ENCODE measurements around the gene PLPP4.

The PLPP4 gene

DNA sequence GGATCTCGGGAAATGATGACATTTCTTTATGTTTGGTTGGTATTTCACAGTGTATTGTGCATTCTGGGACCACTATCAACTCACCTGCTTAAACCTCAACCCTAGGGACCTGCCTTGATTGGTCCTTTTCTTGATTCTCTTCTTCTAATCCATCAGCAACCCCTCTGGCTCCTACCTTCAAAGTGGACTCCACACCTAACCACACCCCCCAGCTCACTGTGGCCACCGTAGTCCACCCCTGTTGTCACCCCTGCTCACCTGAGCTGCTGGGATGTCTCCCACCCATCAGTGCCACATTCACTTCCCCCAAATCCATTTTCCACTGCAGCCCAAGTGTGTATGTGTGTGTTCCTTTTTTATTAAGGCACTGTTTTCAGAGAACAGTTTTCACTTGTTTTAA is 145.0 kb downstream of the PLPP4 start:
- TF ChIP-seq, protein P1, sequence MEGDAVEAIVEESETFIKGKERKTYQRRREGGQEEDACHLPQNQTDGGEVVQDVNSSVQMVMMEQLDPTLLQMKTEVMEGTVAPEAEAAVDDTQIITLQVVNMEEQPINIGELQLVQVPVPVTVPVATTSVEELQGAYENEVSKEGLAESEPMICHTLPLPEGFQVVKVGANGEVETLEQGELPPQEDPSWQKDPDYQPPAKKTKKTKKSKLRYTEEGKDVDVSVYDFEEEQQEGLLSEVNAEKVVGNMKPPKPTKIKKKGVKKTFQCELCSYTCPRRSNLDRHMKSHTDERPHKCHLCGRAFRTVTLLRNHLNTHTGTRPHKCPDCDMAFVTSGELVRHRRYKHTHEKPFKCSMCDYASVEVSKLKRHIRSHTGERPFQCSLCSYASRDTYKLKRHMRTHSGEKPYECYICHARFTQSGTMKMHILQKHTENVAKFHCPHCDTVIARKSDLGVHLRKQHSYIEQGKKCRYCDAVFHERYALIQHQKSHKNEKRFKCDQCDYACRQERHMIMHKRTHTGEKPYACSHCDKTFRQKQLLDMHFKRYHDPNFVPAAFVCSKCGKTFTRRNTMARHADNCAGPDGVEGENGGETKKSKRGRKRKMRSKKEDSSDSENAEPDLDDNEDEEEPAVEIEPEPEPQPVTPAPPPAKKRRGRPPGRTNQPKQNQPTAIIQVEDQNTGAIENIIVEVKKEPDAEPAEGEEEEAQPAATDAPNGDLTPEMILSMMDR (conservative IDR thresholded peaks at IDR 0.05; ENCODE audit: low read depth), result no peak
- no peak overlapping the region for H3K27ac ChIP-seq
- no peak for DNase-seq (ENCODE audit: low spot score)
- POLR2A ChIA-PET (ENCODE audit: low non-redundant PET), result no interaction called here
- CTCF ChIA-PET, result no interaction called here

DNA sequence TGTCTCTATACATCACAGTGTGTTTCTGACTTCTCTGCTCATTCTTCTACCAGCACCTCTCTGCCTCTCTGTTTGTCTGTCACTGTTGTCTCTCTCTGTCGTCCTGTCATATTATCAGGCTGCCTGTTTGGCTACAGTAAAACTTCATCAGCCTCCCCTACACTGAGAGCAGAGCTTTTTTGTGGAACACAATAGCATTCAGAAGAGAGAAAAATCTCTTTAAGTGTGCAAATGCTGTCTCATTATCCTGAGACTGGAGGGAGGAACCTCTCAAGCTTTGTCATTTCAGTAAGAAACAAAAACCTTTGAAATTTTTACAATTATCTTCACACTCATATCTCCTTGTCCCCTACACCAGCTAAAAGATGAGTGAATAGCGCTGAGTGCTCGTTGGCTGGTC is 148.4 kb downstream of the PLPP4 start:
- no peak for DNase-seq (ENCODE audit: low spot score)
- no peak overlapping the region for H3K27ac ChIP-seq
- POLR2A ChIA-PET (ENCODE audit: low non-redundant PET), result interaction anchor here (0.7 kb wide), 1 partner anchor 15 kb away, joined by 3 read pairs; no protein-coding TSS in a partner anchor
- CTCF ChIA-PET, result interaction anchor here (0.6 to 1.0 kb wide), 2 partner anchors 46 to 84 kb away, joined by 3 read pairs; no protein-coding TSS in a partner anchor
- TF ChIP-seq, protein P1 (conservative IDR thresholded peaks at IDR 0.05; ENCODE audit: low read depth), result no peak

DNA sequence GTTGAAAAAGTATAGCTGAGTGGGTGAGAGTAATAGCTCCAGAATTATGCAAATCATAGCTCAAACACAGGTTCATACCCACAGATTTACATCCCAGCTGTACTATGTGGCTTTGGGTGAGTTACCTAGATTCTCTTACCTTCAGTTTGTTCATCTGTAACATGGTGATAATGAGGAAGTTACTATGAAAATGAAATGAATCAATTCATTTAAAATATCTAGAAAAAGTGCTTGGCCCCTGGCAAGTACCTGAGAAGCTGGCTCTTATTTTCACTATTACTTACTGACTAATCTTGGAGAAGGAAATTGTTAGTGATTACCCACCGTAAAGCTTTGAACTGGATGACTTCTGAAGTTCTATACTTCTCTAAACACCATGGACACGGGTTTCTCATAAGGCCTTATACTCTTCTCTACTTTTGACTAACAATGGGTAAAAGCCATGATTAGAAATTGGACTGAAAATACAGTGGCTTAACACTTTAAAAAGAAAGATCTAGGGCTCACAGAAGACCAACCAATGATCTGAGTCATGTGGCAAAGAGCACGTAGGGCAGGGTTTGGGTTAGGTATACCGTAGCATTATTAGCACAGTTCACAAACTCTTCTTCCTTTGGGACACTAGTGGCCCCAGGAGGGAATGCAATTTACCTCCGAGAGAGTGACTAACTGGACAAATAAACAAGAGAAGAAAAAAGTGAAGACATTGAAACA is 149.2 kb downstream of the PLPP4 start:
- no peak for DNase-seq (ENCODE audit: low spot score)
- H3K27ac ChIP-seq, result no peak overlapping the region
- TF ChIP-seq, protein P1 (conservative IDR thresholded peaks at IDR 0.05; ENCODE audit: low read depth), result no peak
- CTCF ChIA-PET, result interaction anchor here (0.8 to 1.0 kb wide), 2 partner anchors 85 to 220 kb away, joined by 3 to 4 read pairs; no protein-coding TSS in a partner anchor
- POLR2A ChIA-PET (ENCODE audit: low non-redundant PET), result no interaction called here

DNA sequence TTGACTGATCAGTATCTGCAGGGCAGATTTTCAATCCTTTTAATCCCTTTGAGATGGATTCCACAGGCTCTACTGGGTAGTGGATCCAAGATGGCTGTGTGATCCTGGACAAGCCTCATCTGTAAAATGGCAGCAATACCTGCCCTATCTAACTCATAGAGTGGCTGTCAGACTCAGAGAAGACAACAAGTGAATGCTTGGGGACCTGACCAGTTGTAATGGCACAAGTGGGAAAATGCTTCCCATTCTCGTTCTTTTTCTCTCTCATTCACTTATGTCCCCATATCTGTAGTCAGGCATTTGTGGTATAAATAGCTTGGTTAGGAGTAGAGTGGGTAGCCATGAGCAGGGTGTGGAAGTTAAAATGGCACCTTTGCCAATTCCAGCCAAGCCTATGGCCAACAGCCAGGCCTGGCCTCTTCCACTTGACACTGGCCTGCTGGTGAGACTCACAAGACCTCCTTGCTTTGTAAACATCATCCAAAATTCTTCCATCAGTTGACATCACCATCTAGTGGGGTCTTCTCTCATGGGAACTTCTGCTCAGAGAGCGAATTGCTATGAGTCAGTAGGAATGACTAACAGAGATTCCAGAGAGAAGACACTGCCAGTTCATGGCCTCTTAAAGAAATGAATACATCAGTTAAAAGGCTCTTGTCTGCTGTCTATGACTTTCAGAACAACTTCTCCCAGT is 150.1 kb downstream of the PLPP4 start:
- TF ChIP-seq, protein P1 (conservative IDR thresholded peaks at IDR 0.05; ENCODE audit: low read depth), result no peak
- POLR2A ChIA-PET (ENCODE audit: low non-redundant PET), result no interaction called here
- H3K27ac ChIP-seq, result no peak overlapping the region
- CTCF ChIA-PET, result no interaction called here
- DNase-seq (ENCODE audit: low spot score), result peak; percentile 25

DNA sequence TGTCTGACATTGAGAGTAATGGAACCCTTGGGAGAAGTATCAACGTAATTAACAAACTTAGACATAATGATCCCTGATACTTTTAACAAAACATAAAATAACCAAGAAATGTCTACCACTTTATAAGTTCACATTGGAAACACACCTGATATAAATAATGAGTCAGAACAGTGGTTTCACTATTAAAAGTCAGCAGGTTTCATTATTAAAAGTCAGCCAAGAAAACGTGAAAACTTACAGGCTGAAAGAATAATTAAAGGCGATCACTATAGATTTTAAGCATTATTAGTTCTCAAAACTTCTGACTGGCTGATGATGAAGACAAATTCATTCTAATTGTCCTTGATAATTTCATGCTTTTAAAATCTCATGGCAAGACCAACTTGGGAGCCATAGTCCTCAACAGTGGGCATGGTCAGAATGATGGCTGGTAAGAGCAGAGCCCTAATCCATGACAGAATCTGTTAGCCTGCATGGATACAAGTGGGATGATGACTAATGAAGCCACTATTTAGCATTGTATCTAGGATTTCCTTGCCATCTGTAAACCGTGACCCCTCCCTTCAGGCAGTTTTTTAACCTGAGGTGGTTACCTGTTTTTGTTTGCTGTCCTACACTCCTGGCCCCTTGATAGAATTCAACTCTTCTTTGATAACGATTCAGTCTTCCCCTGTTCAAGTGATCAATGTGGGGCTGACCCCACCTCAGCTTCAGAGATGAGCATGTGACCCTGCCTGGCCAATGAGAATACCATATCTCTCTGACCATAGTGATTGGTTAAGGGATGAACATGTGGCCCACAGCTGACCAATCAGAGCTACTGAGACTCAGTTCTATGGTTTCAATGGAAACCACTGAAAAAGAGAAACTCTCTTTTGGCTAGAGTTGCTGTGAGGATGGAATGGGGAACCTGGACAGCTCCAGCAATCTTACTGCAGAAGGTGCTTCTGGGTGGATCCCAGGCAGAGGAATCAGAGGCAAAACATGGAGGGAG is 151.0 kb downstream of the PLPP4 start:
- TF ChIP-seq, protein P1 (conservative IDR thresholded peaks at IDR 0.05; ENCODE audit: low read depth), result no peak
- CTCF ChIA-PET, result interaction anchor here (1.0 kb wide), 1 partner anchor 51 kb away, joined by 3 read pairs; no protein-coding TSS in a partner anchor
- DNase-seq (ENCODE audit: low spot score), result no peak
- POLR2A ChIA-PET (ENCODE audit: low non-redundant PET), result no interaction called here
- no peak overlapping the region for H3K27ac ChIP-seq

DNA sequence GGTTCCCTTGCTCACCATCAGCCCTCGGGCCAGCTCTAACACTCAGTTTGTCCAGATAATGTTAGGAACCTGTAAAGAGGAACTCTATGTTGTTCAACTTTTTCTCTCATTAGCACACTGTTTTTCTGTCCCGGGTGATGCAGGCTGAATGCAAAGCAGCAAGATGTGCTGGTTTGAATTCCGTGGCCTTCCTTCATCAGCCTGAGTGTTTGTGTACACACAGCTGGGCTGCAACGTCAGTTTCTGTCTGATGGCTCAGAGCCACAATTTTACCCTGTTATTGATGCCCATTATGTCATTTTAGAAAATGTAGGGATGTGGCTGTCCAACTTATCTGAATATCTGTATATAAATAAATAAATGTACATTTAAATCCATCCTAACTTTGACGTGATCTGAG is 152.0 kb downstream of the PLPP4 start:
- TF ChIP-seq, protein P1 (conservative IDR thresholded peaks at IDR 0.05; ENCODE audit: low read depth), result no peak

More for the DNA sequence above, 152.0 kb downstream of the PLPP4 start:
- DNase-seq (ENCODE audit: low spot score), result no peak
- ChIA-PET CTCF (interaction anchor here (1.0 kb wide), 2 partner anchors 10 to 52 kb away, joined by 3 to 5 read pairs; no protein-coding TSS in a partner anchor), POLR2A (ENCODE audit: low non-redundant PET) (no interaction called here)
- H3K27ac ChIP-seq, result no peak overlapping the region
